Measurements from ENCODE around the gene BBS9. TPM values are rescaled to one million over a fixed set of nuclear protein-coding genes. Genes with fewer than 3 reads are reported as not detected.

Gene BBS9
- total and polyA plus RNA-seq, 9 of the 15 experiments (the other 6 are each of a cell fraction or from before 2014, with no cell fraction given), result 0.77 to 3.3 (median 2.4) TPM

DNA sequence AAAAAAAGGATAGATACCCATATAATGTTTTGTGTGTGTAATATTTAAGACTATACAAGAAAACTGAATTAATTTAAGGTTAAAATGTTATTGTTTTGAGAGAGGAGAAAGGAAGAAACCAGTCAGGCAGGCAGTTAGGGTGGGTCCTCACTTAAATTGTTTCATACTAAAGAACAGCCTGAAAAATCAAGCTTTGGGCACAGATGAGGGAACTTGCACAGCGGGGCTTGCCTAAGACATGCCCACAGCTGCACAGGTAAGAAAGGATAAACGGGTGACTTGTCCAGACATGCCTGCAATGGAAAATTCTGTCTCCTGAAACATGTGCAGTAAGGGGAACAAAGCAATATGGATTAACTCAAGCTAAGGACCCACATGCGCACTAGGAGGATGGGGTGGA, 158.4 kb downstream of the BBS9 start (continued):
- TF ChIP-seq, protein P1, sequence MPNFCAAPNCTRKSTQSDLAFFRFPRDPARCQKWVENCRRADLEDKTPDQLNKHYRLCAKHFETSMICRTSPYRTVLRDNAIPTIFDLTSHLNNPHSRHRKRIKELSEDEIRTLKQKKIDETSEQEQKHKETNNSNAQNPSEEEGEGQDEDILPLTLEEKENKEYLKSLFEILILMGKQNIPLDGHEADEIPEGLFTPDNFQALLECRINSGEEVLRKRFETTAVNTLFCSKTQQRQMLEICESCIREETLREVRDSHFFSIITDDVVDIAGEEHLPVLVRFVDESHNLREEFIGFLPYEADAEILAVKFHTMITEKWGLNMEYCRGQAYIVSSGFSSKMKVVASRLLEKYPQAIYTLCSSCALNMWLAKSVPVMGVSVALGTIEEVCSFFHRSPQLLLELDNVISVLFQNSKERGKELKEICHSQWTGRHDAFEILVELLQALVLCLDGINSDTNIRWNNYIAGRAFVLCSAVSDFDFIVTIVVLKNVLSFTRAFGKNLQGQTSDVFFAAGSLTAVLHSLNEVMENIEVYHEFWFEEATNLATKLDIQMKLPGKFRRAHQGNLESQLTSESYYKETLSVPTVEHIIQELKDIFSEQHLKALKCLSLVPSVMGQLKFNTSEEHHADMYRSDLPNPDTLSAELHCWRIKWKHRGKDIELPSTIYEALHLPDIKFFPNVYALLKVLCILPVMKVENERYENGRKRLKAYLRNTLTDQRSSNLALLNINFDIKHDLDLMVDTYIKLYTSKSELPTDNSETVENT (CRISPR knock-in tag; IDR thresholded peaks at IDR 0.05), result no peak
- TF ChIP-seq, protein P2, sequence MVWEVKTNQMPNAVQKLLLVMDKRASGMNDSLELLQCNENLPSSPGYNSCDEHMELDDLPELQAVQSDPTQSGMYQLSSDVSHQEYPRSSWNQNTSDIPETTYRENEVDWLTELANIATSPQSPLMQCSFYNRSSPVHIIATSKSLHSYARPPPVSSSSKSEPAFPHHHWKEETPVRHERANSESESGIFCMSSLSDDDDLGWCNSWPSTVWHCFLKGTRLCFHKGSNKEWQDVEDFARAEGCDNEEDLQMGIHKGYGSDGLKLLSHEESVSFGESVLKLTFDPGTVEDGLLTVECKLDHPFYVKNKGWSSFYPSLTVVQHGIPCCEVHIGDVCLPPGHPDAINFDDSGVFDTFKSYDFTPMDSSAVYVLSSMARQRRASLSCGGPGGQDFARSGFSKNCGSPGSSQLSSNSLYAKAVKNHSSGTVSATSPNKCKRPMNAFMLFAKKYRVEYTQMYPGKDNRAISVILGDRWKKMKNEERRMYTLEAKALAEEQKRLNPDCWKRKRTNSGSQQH (CRISPR knock-in tag; IDR thresholded peaks at IDR 0.05), result no peak
- TF ChIP-seq SREBF1 (IDR thresholded peaks at IDR 0.05; ENCODE audit: borderline replicate concordance, low read depth, low read length) (no peak), ZNF224 (CRISPR knock-in tag; IDR thresholded peaks at IDR 0.05) (no peak), CAMTA2 (CRISPR knock-in tag; conservative IDR thresholded peaks at IDR 0.05) (no peak)

- DNase-seq (ENCODE audit: extremely low read depth in 1 of 4, low spot score in 3 of 4) (no peak), FAIRE-seq (no peak), ATAC-seq (no peak)
- Histone ChIP-seq H4K20me1 (replicated peaks; ENCODE audit: control insufficient read depth, insufficient read depth, low read length) (no peaks in the 10 kb centered on the region), H3K9me1 (ENCODE audit: control insufficient read depth, insufficient read depth, low read length) (no peaks in the 10 kb centered on the region), H3K27me3 (ENCODE audit: control insufficient read depth in 2 of 2, insufficient read depth in 2 of 2, low read length in 2 of 2) (no peaks in the 10 kb centered on the region), H3K4me3 (no peak overlapping the region), H3K4me2 (ENCODE audit: insufficient read depth, low read length) (no peak overlapping the region), H3K9me3 (replicated peaks; ENCODE audit: control insufficient read depth, insufficient read depth, low read depth, low read length) (no peaks in the 10 kb centered on the region), H3K27ac (ENCODE audit: extremely low read depth, low read depth, low read length) (no peak overlapping the region), H3K4me1 (replicated peaks in 1 of 2; ENCODE audit: control insufficient read depth in 2 of 2, insufficient read depth in 2 of 2, low read length in 2 of 2) (no peaks in the 10 kb centered on the region), H3K79me2 (ENCODE audit: control insufficient read depth, insufficient read depth, low read length) (no peaks in the 10 kb centered on the region), H3K36me3 (ENCODE audit: control insufficient read depth, insufficient read depth, low read length) (no peaks in the 10 kb centered on the region), H3K9ac (ENCODE audit: insufficient read depth in 1 of 2, low read depth in 2 of 2, low read length in 2 of 2) (no peak overlapping the region), H2AFZ (ENCODE audit: low read depth, low read length) (no peak overlapping the region)
- ChIA-PET CTCF (ENCODE audit: low intra/inter-chr PET ratio) (no interaction called here), POLR2A (no interaction called here)
- intact Hi-C loops (cut with micrococcal nuclease), result no loop called here
- WGBS (ENCODE audit: insufficient coverage, low coverage, missing lambda C conversion rate), result 0% methylated on average over 2 of the region's 2 CpGs
- in situ Hi-C loops (cut with MboI), result no loop called here
- TF ChIP-seq XRCC5 (IDR thresholded peaks at IDR 0.05; ENCODE audit: low read depth, low read length) (no peak), ZNF133 (CRISPR knock-in tag; IDR thresholded peaks at IDR 0.05) (no peak), POU5F1 (IDR thresholded peaks at IDR 0.05; ENCODE audit: borderline replicate concordance, low read depth, low read length, partially characterized antibody) (no peak), ZBTB12 (CRISPR knock-in tag; IDR thresholded peaks at IDR 0.05) (no peak), CGGBP1 (CRISPR knock-in tag; IDR thresholded peaks at IDR 0.05) (no peak), HSF4 (CRISPR knock-in tag; IDR thresholded peaks at IDR 0.05; ENCODE audit: borderline replicate concordance) (no peak), ZNF785 (CRISPR knock-in tag; IDR thresholded peaks at IDR 0.05) (no peak), ZEB2 (IDR thresholded peaks at IDR 0.05) (no peak)
- no TSS peak for BruUV-seq (replicated peaks)
Measured at GRCh38 chr7:33298848-33299247, 169.5 kb downstream of the BBS9 start.

Measured in K562 (cell line).